Hippocampal formation (tissue), 2 donors: Measurements from ENCODE around the gene KLF13.

Source experiments
- DNase-seq, 2 donors: peaks; one replicate each; lab custom pipeline; 2025; lab: John Stamatoyannopoulos, UW

KLF13 gene

DNA sequence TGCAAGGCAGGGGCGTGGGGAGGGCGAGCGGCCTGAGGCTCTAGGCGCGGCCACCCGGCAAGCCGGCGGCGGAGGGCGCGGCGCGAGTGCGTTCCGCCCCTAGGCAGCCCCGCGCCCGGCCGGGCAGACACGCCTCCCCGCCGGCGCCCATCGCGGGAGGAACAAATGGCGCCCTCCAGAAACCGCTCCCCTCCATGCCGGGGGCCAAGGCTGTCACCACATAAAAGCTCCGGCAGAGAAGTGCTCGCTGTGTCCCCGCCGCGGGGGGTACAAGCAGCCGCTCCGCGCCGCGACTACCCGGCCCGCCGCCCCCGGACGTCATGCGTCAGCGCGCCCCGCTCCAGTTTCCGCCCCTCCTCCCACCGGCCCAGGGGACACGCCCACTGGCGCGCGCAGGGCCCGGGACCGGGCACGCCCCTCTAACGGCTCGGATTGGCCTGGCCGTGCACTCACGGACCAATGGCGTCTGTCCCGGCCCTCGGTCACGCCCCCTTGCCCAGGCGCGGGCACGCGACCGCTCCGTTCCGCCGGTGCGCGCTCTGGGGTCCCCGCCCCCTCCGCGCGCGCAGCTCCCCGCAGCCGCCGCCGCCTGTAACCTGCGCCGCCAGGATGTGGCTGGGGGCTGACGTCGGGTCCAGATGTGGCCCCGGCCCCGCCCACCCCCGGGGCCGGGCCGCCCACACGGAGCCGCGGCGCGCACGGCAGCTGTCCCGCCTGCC is at the start of gene KLF13:
TSS of gene KLF13 (plus strand) at position 680 of the 719 bp plus-strand sequence. CDS start 378 bp downstream, outside the sequence.
- peak; percentile 95 to 98 for DNase-seq

GRCh38 chr15:31277335-31278060 is 49.1 kb upstream of the KLF13 start:
- DNase-seq = no peak

- no peak for DNase-seq
These were observed 48.6 kb upstream of the KLF13 start for GRCh38 chr15:31278061-31278445.

DNA sequence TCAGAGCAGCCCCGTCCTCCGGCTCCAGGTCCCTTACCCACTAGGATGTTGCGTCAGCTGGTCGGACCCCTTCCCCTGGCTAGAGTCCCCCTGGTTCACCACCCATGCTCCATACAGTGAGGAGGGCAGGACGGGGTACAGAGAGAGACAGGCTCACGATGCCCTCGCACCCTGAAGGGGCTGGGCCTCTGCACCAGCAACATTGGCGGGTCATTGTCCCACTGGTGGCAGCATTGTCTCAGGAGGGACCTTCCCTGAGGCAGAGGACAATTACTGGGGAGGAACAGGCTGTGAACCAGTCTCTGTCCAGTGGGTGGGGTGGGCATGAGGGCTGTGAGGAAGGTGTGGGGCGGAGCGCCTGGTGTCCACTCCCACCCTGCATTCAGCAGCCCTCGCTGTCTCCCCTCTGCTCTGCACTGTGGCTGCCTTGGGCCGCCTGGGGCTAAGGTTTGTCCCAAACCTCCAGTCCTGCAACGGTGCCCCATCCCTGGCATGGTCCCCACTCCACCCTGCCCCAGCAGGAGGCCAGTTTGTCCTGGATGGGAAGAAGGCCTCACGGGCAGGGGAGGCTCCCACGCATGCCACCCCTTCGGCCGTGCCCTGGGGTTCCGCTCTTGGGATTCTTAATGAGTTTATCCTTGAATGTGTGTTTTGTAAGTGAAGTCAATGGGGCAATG is 48.0 kb upstream of the KLF13 start:
- DNase-seq = no peak

DNA sequence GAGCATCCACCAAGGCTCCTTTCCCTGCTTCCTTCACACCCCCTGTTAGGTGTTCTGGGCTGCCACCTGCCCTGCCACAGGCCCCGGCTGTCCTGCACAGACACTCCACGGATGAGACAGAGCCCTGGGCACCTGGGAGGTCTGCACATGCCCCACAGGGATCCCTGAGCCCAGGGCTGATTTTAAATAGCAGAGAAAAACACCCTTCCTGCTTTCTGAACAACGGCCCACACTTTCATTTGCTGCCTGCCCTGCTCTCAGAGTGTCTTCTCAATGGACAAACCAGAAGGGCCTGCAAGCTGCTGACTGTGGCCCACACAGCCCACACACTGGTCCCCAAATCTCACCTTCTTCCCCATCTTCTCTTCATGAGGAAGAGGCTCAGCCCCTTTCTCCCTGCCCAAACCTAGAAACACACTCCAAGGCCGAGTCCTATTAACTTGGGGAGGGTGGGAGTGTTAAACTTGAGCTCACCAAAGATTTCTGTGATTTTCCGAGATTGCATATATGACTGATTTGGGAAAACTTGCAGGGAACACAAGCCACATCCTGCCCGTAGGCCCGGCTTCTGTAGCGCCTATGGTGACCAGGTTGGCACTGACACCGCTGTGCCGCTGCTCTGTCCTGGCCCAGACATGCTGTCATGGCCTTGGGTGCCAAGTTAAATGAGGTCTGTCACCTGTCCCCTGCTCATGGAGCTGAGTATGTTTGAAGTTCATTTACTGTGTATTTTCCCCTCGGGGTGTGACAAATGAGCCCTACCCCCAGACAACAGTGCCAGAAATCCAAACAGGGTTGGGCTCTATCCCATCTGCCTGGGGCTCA is 47.2 kb upstream of the KLF13 start:
- no peak for DNase-seq

- DNase-seq = peak; percentile 95
These were observed 46.4 kb upstream of the KLF13 start for GRCh38 chr15:31280046-31280830.

DNA sequence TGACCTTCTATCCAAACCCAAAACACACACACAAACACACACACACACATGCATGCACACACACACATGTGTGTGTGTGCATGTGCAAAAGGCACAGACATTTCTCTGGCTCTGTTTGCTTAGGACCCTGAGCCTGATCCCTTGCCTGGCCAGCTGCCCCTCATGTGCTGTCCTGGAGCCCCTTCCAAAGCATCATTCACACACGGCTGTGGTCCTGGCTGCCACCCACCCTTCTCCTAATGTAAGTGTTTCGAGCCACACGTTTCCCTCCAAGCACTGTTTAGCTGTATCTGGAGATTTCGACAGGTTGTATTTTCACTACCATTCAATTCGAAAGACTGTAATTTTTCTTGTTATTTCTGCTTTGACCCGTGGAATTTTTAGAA is 45.8 kb upstream of the KLF13 start:
- DNase-seq = no peak

DNA sequence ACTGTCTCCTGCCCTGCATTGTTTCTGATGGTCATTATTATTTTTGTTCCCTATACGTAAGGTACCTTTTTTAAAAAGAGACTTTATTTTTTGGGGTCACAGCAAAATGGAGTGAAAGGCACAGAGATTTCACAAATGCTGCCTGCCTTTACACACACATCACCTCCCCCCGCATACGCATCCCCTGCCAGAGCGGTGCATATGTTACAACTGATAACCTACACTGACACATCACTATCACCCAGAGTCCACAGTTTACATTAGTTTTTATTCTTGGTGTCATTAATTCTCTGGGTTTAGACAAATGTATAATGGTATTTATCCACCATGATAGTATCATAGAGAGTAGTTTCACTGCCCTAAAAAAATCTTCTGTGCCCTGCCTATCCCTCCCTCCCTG is 43.6 kb upstream of the KLF13 start:
- DNase-seq = no peak

- no peak for DNase-seq
These were observed 40.8 kb upstream of the KLF13 start for GRCh38 chr15:31285772-31286261.

DNA sequence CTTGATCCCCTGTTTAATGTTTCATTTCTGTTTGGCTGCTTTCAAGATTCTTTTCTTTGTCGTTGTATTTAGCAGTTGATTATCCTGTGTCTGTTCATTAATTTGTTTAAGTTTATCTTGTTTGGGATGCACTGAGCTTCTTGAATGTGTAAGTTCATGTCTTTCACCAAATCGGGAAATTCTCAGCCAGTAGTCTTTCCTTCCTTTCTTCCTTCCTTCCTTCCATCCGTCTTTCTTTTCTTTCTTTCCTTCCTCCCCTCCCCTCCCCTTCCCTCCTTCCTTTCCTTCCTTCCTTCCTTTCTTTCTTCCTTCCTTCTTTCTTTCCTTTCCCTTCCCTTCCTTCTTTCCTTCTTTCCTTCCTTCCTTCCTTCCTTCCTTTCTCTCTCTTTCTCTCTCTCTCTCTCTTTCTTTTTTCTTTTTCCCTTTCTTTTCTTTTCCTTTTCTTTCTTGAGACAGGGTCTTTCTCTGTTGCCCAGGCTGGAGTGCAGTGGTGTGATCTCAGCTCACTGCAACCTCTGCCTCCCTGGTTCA is 35.5 kb upstream of the KLF13 start:
- DNase-seq = no peak

- peak; percentile 60 to 74 for DNase-seq
These were observed 34.1 kb upstream of the KLF13 start for GRCh38 chr15:31292391-31293015.

- DNase-seq = no peak
These were observed 33.0 kb upstream of the KLF13 start for GRCh38 chr15:31293655-31294054.

DNA sequence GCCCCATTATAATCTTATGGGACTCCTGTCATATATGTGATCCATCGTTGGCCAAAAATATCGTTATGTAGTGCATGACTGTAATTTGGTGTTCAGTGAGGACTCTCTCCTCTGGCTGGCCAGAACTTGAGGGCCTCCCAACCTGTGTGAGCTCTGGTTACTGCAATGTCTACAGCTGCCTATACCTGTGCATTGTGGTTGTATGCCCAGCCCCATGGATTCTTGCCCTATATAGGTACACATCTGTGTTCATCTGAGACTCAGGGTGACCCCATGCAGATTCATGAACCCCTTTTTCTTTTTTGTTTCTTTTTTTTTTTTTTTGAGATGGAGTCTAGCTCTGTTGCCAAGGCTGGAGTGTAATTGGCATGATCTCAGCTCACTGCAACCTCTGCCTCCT is 32.6 kb upstream of the KLF13 start:
- DNase-seq = no peak

DNA sequence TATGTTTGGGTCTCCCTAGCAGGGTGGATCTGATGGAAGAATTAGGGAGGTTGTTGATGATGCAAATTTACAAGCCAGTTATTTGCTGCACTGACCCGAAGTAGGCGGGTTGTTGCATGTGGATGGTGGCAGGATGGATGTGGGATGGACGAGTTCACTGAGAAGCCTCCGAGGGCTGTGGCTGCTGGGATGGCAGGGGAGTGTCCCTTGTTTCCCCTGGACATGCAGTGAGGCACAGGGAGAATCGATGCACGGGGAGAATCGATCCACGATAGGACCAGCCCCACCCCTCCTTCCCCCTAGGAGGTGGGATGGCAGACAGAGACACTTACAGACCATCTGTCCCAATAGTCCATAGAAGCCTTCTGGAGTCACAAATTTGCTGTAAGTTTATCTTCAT is 31.0 kb upstream of the KLF13 start:
- DNase-seq = no peak

- no peak for DNase-seq
These were observed 30.4 kb upstream of the KLF13 start for GRCh38 chr15:31296219-31296645.

GRCh38 chr15:31296646-31297574 is 29.7 kb upstream of the KLF13 start:
- peak in 1 of 2 donors; percentile 32 for DNase-seq

DNA sequence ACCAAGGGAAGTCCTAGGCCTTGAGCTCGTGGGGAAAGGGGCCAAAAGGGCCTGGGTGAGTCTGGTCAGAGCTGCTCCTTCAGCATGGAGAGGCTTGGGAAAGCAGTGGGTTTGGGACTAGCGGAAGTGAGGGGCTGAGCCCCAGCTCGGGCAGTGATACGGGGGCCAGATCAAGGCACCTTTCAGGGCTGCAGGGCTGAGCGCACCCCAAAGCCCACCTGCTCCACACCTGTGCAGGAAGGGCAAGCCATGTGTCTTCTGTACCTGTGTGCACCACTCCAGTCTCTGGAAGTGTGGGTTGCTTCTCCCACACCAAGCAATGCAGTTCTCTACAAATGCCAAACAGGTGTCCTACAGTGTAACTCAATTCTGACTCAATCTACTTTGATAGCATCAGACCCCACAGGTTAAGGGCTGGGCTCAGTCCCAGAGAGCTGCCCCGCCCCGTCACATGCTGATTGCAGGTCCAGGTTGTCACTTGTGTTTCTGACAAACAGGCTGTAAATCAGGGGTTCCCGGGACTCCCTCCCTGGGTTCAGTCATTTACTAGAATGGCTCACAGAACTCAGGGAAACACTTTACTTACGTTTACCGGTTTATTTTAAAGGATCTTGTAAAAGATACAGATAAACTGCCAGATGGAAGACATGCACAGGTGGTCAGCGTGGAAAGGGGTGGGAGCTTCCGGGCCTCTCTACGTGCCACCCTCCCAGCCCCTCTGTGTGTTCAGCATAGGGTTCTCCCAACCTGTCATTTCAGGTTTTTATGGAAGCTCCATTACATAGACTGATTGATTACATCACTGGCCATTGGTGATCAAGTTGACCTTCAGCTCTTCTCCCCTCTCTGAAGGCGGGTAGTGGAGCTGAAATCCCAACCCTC is 28.8 kb upstream of the KLF13 start:
- no peak for DNase-seq

DNA sequence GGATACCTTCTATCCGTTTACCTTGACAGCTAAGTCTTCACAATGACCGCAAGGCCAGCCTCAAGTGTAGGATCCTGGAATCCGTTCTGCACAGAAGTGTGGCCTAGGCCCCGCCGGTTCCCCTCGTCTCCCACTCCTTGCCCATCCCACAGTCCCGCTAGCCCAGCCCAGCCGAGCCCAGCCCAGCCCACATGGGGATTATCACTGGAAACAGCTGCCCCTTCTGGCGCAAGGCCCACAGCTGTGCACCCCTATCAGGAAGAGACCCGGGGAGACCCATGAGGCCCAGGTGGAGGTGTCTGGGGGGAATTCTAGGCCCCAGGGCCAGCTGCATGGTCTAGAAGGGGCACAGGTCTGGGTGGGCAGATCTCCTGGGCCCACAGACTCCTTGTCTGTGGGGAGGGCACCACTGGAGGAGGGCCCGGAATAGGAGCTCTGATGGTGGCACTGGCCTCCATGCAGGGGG is 27.9 kb upstream of the KLF13 start:
- no peak for DNase-seq
